Fibroblast of skin of left quadriceps (primary cell): Measurements from ENCODE around the gene METRN.

Experiments used
- DNase-seq, 2 experiments: peaks; one replicate each; pipeline ENCODE4 v3.0.0-alpha.2; 2013; ENCODE audit warnings: low read depth in 2 of 2

The METRN gene

GRCh38 chr16:723695-724094 lies 8.8 kb downstream of the METRN start:
- DNase-seq, result no peak

GRCh38 chr16:724188-725040 lies 9.5 kb downstream of the METRN start:
- DNase-seq, result no peak

- DNase-seq, result no peak
These were observed 10.1 kb downstream of the METRN start for GRCh38 chr16:725041-725376.

DNA sequence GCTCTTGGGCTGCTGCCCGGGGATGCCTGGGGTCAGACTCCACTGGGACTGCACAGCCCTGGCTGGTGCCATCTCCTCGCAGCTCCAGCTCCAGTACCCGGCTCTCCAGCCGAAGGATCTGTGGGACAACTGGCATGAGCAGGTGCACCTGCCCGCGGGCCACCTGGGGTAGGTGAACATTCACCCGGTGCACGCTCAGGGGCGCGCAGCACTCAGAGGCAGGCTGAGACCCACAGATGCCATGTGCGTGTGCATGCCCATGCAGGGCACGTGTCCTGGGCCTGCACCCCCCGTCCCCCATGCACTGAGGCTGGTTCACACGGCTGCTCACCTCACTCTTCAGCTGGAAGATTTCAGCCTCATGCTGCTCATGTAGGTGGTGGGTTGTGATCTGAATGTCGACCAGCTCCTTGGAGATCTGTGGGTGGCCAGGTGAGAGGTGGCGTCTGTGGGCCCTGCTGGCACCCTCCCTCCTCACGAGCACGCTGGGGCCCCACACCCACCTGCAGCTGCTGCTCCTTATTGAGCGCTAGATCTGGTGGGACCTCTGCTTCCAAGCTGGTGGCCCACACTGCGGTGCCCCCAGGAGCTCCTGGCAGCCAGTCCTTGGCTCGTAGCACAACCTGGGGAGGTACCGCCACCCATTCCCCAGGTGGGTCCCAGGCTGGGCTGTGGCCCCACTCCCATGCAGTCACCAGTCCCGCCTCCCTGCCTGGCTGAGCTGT lies 10.7 kb downstream of the METRN start:
- no peak for DNase-seq

GRCh38 chr16:726188-726437 lies 11.2 kb downstream of the METRN start:
- no peak for DNase-seq

DNA sequence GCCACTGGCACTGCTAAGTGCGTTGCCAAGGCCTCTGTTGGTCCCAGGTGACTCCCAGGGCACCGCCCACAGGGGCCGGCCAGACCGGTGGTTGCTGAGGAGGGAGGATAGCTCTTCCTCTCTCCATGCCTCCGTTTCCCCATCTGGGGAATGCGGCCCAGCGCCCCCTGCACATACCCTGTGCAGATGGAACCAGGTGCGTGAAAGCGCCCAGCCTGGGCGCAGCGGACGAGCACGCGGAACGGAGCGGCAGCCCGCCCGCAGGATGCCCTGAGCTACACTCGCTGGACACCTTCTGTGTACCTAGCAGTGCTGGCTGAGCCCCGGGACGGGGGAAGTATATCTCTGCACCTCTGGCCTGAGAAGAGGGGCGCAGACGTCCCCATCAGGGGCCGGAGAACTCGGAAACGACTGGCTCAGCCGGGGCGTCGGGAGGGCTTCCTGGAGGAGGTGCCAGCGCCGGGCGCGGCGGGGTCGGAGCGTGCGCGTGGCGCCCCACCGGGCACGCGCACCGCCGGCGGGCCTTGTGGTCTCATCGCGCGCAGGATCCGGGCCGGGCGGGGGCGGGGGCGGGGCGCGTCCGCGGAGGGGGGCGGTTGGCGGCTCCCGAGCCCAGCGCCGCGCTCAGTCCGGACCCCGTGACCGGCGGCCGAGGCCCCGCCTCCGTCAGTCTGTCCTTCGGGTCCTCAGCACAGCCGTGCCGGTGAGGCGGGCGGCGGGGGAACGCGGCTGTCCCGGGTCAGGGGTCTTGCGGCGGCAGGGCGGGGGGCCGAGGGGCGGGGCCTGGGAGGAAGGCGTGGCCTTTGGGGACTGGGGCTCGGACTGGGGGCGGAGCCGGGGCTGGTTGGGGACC lies 11.7 kb downstream of the METRN start, which contains the start of the genes CCDC78 and HAGHL:
Gene CCDC78 (minus strand): TSS at position 6 of the 853 bp plus-strand sequence. CDS start 76 bp downstream, outside the sequence.
Gene HAGHL (plus strand): TSS at position 669 of the 853 bp plus-strand sequence. CDS start 404 bp downstream, outside the sequence.
- DNase-seq, result no peak

GRCh38 chr16:727291-727977 lies 12.5 kb downstream of the METRN start:
- no peak for DNase-seq

GRCh38 chr16:728131-728889 lies 13.4 kb downstream of the METRN start:
- no peak for DNase-seq

GRCh38 chr16:728890-729744 lies 14.2 kb downstream of the METRN start:
- DNase-seq, result no peak

- no peak for DNase-seq
These were observed 15.1 kb downstream of the METRN start for GRCh38 chr16:729768-730665.

- no peak for DNase-seq
These were observed 16.0 kb downstream of the METRN start for GRCh38 chr16:730666-731509.

GRCh38 chr16:732332-732731 lies 17.4 kb downstream of the METRN start:
- DNase-seq, result no peak

GRCh38 chr16:732936-733335 lies 18.0 kb downstream of the METRN start:
- DNase-seq, result no peak

DNA sequence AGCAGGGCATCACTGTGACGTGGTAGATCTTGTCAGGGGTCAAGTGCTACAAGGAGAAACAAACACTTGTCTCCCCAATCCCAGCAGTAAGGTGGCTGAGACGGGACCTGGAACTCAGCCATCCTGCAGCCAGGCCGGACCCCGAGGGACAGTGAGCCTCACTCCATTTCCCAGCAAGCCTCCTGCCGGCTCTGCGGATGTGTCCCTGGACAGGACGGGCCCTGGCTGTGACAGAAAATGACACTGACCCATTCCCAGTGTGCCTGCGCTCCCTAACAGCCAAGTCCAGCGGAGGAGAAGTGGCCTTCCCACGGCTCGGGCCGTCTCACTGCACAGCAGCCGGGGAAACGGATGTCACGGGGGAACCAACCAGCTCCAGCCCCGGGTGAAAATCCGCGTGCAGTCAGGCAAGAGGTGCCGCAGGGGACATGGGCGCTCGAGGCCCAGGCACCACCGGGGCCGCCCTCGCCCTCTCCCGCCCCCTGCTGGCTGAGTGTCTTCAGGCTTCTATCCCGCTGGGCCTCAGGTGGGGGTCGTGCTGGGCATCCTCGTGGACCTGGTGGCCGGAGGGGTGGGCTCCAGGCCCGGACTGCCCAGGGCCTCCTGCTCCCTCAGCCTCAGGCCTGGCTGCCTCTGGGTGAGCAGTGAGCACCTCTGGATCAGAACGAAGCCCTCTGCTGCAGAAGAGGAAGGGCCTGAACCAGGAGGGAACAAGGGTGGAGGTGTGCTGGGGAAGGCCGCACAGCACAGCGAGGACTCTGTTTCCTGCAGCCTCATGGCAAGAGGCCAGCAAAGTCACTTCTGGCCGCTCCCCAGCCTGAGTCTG lies 18.7 kb downstream of the METRN start:
- DNase-seq, result no peak

DNA sequence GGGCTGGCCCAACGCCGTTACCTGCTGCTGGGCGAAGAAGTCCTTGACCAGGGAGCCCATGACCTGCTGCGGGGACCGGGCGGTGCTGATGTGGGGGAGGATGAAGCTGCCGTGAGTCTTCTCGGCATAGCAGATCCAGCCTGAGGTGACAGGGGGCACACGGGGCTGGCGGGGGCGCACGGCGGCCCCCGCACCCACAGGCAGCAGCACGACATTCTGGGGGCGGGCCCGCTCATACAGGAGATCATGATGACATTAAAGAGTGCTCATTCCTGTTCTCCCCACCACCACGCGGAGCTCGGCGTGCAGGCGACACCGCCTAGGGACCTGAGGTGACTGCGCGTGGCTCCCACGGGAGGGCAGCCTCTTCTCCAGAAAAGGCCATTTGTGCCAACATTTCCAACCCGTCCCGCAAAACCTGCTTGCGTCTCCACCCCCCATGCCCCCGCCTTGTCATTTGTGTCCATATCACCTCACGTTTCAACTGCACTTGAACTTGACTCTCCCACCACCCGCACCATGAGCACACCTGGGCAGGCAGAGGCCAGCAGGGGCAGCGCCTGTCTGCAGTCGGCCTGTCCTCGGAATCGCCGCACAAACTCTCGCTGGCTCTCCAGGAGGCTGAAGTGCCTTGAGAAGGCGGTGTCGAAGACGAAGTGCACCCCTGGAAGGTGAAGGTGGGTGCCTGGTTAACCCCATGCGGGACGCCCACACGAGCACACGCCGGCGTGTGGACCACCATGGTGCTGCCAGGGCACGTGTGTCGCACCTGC lies 19.5 kb downstream of the METRN start:
- no peak for DNase-seq
